ENCODE measurements around the gene PHF21A. TPM values are rescaled to one million over a fixed set of nuclear protein-coding genes. Genes with fewer than 3 reads are reported as not detected.
A peak's percentile ranks its signal among the peaks of the same experiment; 100 is the strongest.

Gene PHF21A
- 4.1 and 5.6 TPM in 2 replicates for total RNA-seq (2016; rRNA removed; fragmentation: Illumina TruSeq; extraction: Trizol)
- 8.0 and 10.4 TPM in 2 replicates for total RNA-seq (2016; cell fraction: cytosol; rRNA removed; fragmentation: Illumina TruSeq; extraction: Trizol; ENCODE audit: low read depth)
- 3.6 and 4.1 TPM in 2 replicates for total RNA-seq (2016; cell fraction: insoluble cytoplasmic fraction; rRNA removed; fragmentation: Illumina TruSeq; extraction: Trizol)
- total RNA-seq (2016; cell fraction: membrane; rRNA removed; fragmentation: Illumina TruSeq; extraction: Trizol), result 5.6 and 5.7 TPM in 2 replicates
- total RNA-seq (2016; cell fraction: nucleus; rRNA removed; fragmentation: Illumina TruSeq; extraction: Trizol), result 7.8 and 14.3 TPM in 2 replicates
- polyA plus RNA-seq (2011; rRNA removed), result 30.6 and 34.6 TPM in 2 replicates
- 11.4 and 12.7 TPM in 2 replicates for polyA plus RNA-seq (2011; cell fraction: cytosol; rRNA removed)
- polyA plus RNA-seq (2011; cell fraction: nucleus; rRNA removed), result 69.2 and 75.3 TPM in 2 replicates
- polyA plus RNA-seq (2012), result 19.1 and 20.7 TPM in 2 replicates
- 1.9 and 2.3 TPM in 2 replicates for polyA plus RNA-seq (2016; cell fraction: cytosol; fragmentation: Illumina TruSeq; extraction: Trizol; ENCODE audit: low read depth)
- polyA plus RNA-seq (2016; cell fraction: insoluble cytoplasmic fraction; fragmentation: Illumina TruSeq; extraction: Trizol; ENCODE audit: low read depth), result 6.3 and 7.9 TPM in 2 replicates
- 5.0 and 6.3 TPM in 2 replicates for polyA plus RNA-seq (2016; cell fraction: membrane; fragmentation: Illumina TruSeq; extraction: Trizol; ENCODE audit: low read depth)
- 17.7 and 22.1 TPM in 2 replicates for polyA plus RNA-seq (2016; cell fraction: nucleus; fragmentation: Illumina TruSeq; extraction: Trizol; ENCODE audit: insufficient read depth, low read depth)
- 14.6 and 18.0 TPM in 2 replicates for polyA minus RNA-seq (2011; rRNA and poly(A)+ RNA removed; ENCODE audit: low replicate concordance)
- polyA minus RNA-seq (2011; cell fraction: cytosol; rRNA and poly(A)+ RNA removed), result 12.4 and 12.7 TPM in 2 replicates
- 42.5 and 54.2 TPM in 2 replicates for polyA minus RNA-seq (2011; cell fraction: nucleus; rRNA and poly(A)+ RNA removed)
- Bru-seq, nascent RNA, result percentile 71 among the genes with signal in this experiment
- percentile 61 among the genes with signal in this experiment for BruChase-seq, experiment 1, labeled RNA remaining after a 6-hour chase
- BruChase-seq, experiment 2, labeled RNA remaining after a 2-hour chase, result percentile 64 among the genes with signal in this experiment
- long read RNA-seq, experiment 1, partial matches to known transcripts, result 0 of 1 reads
- long read RNA-seq, experiment 1, other reads (novel, unspliced or antisense), result 1 of 1 reads
- long read RNA-seq, experiment 2, partial matches to known transcripts, result 1 of 15 reads
- long read RNA-seq, experiment 2, other reads (novel, unspliced or antisense), result 12 of 15 reads

GRCh38 chr11:46121301-46121723 lies at the start of gene PHF21A:
TSS of gene PHF21A (minus strand) at chr11:46121454. CDS start at chr11:46084219, 37,235 bp downstream.
- in situ Hi-C loops (cut with HindIII; ENCODE audit: extremely low pct_ligation_motif_present, low pct_unique_long_range_greater_than_20kb) (no loop called here), intact Hi-C loops (cut with micrococcal nuclease; ENCODE audit: unreplicated experiment) (loop anchor here (10.0 kb wide), 2 partner anchors 67 to 113 kb away; no protein-coding TSS in a partner anchor)
- H3K27ac ChIP-seq (ENCODE audit: extremely low read length, insufficient read depth, low read length), result peak within 1 kb of the TSS; percentile 77
- FAIRE-seq (peak; percentile 4), DNase-seq (ENCODE audit: low spot score) (peak; percentile 76), ATAC-seq (peak; percentile 69)
- no peak within 1 kb of the TSS for H2AFZ ChIP-seq (ENCODE audit: low read length)
- H3K9me3 ChIP-seq (ENCODE audit: low read length), result no peaks in the 10 kb centered on the region
- 0% methylated on average over 6 of the region's 52 CpGs for WGBS (ENCODE audit: low lambda C conversion rate)
- BruUV-seq (replicated peaks), result no TSS peak
- H3K4me1 ChIP-seq (ENCODE audit: insufficient read depth, low read length), result peaks cover 34% of the 10 kb centered on the region
- H3K9ac ChIP-seq (ENCODE audit: insufficient read depth, low read depth, low read length), result peak within 1 kb of the TSS; percentile 62; the same call in 1 of the 2 replicates
- peaks cover 12% of the 10 kb centered on the region for H4K20me1 ChIP-seq (ENCODE audit: insufficient read depth, low read length)
- POLR2A ChIA-PET, result interaction anchor here (0.5 to 1.1 kb wide), 3 partner anchors 87 to 175 kb away, joined by 3 to 4 read pairs (median 4); no protein-coding TSS in a partner anchor
- peak within 1 kb of the TSS; percentile 81 for H3K4me2 ChIP-seq (ENCODE audit: low read depth, low read length)
- peaks cover 23% of the 10 kb centered on the region for H3K79me2 ChIP-seq (ENCODE audit: insufficient read depth, low read length)
- no peaks in the 10 kb centered on the region for H3K36me3 ChIP-seq (replicated peaks in 1 of 2; ENCODE audit: control insufficient read depth in 1 of 2, insufficient read depth in 2 of 2, low read length in 2 of 2)
- peaks cover 0 to 2% of the 10 kb centered on the region in 2 experiments; a peak in 1 of 5 replicates for H3K27me3 ChIP-seq (ENCODE audit: control insufficient read depth in 1 of 2, insufficient read depth in 2 of 2, low read length in 2 of 2)
- CTCF ChIA-PET (ENCODE audit: low intra/inter-chr PET ratio, low total read pairs), result no interaction called here
- H3K4me3 ChIP-seq (replicated peaks in 1 of 3; ENCODE audit: insufficient read depth in 1 of 3, low read depth in 2 of 3, low read length in 3 of 3), result peak within 1 kb of the TSS; percentile 73 to 99 (median 78)
- 0 out of 2 replicates have a peak, but pooled peaks have one; percentile 8 for TF ChIP-seq MAX (IDR thresholded peaks at IDR 0.05)
- 0 out of 2 replicates have a peak, but pooled peaks have one; percentile 7 for TF ChIP-seq HDAC1 (CRISPR knock-in tag; IDR thresholded peaks at IDR 0.05)
- TF ChIP-seq ZNF280D (CRISPR knock-in tag; IDR thresholded peaks at IDR 0.05), result no peak
- TF ChIP-seq SAP130 (CRISPR knock-in tag; IDR thresholded peaks at IDR 0.05; ENCODE audit: low read depth), result peak; percentile 40; the same call in 1 of the 2 replicates
- TF ChIP-seq POLR2A (IDR thresholded peaks at IDR 0.05; ENCODE audit: insufficient read depth in 1 of 2, low read depth in 2 of 2, low read length in 2 of 2), result peak; percentile 9 to 73
- peak; percentile 67; the same call in 1 of the 2 replicates for TF ChIP-seq KDM2A (CRISPR knock-in tag; IDR thresholded peaks at IDR 0.05; ENCODE audit: borderline replicate concordance, low read depth)
- 0 out of 2 replicates have a peak, but pooled peaks have one; percentile 35 for TF ChIP-seq DMAP1 (CRISPR knock-in tag; IDR thresholded peaks at IDR 0.05)
- no peak for TF ChIP-seq HNF1B (CRISPR knock-in tag; IDR thresholded peaks at IDR 0.05)
- no peak for TF ChIP-seq NFRKB (IDR thresholded peaks at IDR 0.05)
- peak; percentile 60; the same call in 1 of the 2 replicates for TF ChIP-seq SIN3A (IDR thresholded peaks at IDR 0.05; ENCODE audit: borderline replicate concordance, low read depth, low read length)
- TF ChIP-seq SMAD1 (CRISPR knock-in tag; IDR thresholded peaks at IDR 0.05; ENCODE audit: borderline replicate concordance, low read depth), result no peak
- peak; percentile 9 for TF ChIP-seq U2AF1 (optimal IDR thresholded peaks at IDR 0.05; ENCODE audit: low read depth, low read length)
- TF ChIP-seq SOX13 (IDR thresholded peaks at IDR 0.05), result no peak; the same call in 1 of the 2 replicates
- TF ChIP-seq SOX13 (CRISPR knock-in tag; conservative IDR thresholded peaks at IDR 0.05 in 1 of 2, IDR thresholded peaks at IDR 0.05 in 1 of 2), result 0 out of 4 replicates have a peak, but pooled peaks of 1 of the 2 experiments have one; percentile 12
- TF ChIP-seq SKI (IDR thresholded peaks at IDR 0.05; ENCODE audit: partially characterized antibody), result peak; percentile 44
